Tibial nerve (tissue), 4 donors: ENCODE data around the gene NRXN2. TPM values are rescaled to one million over a fixed set of nuclear protein-coding genes. Genes with fewer than 3 reads are reported as not detected.

ENCODE experiments used
- DNase-seq, 2 donors: peaks; one replicate each; pipeline ENCODE4 v3.0.0-alpha.2; 2019; ENCODE audit warnings: low spot score in 2 of 2
- H3K27ac ChIP-seq, 4 donors: fragments of 200-600 bp; sonication (generic) in 3 of 4; one replicate each; pipeline ENCODE4 v1.5.1; 2017 to 2019; ENCODE audit warnings: mild to moderate bottlenecking in 1 of 4
- H3K27me3 ChIP-seq, 2 donors: fragments of 200-600 bp; sonication (generic) in 1 of 2; one replicate each; pipeline versions ENCODE4 v1.5.1 to v1.6.0; 2017 to 2019
- H3K36me3 ChIP-seq, 3 donors: fragments of 200-600 bp; sonication (generic); one replicate each; pipeline ENCODE4 v1.5.1; 2018 to 2019
- H3K4me1 ChIP-seq, 4 donors: fragments of 200-600 bp; sonication (generic) in 3 of 4; one replicate each; pipeline ENCODE4 v1.5.1; 2017 to 2019
- H3K4me3 ChIP-seq, 4 donors: fragments of 200-600 bp; sonication (generic) in 3 of 4; one replicate each; pipeline ENCODE4 v1.5.1; 2017 to 2019; ENCODE audit warnings: mild to moderate bottlenecking in 1 of 4, moderate library complexity in 1 of 4
- H3K9me3 ChIP-seq, 4 donors: fragments of 200-600 bp; sonication (generic) in 3 of 4; one replicate each; pipeline ENCODE4 v1.5.1; 2017 to 2019
- EP300 ChIP-seq, 2 donors: sonication (generic); formaldehyde crosslinking; IDR thresholded peaks; one replicate each; pipeline ENCODE4 v1.6.1; 2017; ENCODE audit warnings: antibody characterized with exemption in 2 of 2, mild to moderate bottlenecking in 1 of 2
- POLR2A ChIP-seq, 2 donors: fragments of 450-650 bp; IDR thresholded peaks; one replicate each; pipeline ENCODE4 v1.6.1; 2017; ENCODE audit warnings: antibody characterized with exemption in 2 of 2, mild to moderate bottlenecking in 2 of 2, moderate library complexity in 2 of 2
- WGBS, 2 donors: methylation state at CpG; one replicate each; pipeline ENCODE4 v1.1.5; 2018; 5-methylcytosine and 5-hydroxymethylcytosine counted together
- total RNA-seq, 4 donors: library from RNA; depleted of rRNA; stranded (reverse); fragments of >200 nt; gene quantifications; one replicate each; pipeline ENCODE4 v1.1.0, GENCODE V29; 2016
- TF ChIP-seq, protein P1 (sequence below), 5 experiments: fragments of 200-600 bp in 3 of 5; fragments of 450-650 bp in 2 of 5; sonication (generic) in 3 of 5; IDR thresholded peaks; one replicate each; pipeline ENCODE4 v1.5.1; 2016 to 2019; ENCODE audit warnings: antibody characterized with exemption in 5 of 5, mild to moderate bottlenecking in 3 of 5, moderate library complexity in 2 of 5

The NRXN2 gene
- total RNA-seq, 4 donors from 2014 or later = 1.7 to 25.5 (median 8.7) TPM

DNA sequence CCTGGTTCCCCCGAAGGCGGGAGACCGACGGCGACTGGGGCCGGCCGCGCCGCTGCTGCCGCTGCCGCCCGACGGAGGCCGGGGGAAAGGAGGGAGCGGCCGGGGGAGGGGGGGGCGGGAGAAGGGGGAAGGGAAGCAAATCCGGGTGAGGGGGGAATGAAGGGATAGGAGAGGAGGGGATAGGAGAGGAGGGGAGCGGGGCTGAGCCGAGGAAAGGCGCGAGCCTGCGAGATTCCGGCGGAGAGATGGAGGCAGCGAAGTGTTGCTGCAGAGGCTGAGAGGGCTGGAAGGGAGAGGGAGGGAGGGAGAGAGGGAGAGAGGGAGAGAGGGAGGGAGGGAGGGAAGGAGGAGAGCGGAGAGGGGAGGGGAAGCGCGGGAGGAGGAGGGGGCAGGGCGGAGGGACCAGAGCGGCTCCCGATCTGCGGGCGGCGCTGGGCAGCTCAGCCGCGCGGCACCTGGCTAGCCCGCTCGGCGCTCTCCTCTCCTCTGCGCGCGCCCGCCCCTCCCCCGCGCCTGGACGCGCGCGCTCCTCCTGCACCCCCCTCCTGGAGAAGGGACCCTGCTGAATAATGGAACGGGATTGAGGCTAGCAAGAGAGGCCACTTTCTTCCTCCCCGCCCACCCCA lies 79.6 kb downstream of the NRXN2 start:
- H3K27ac ChIP-seq = no peak overlapping the region
- H3K4me1 ChIP-seq = peaks cover 0 to 18% (median 3%) of the 10 kb centered on the region in 4 donors
- no peak for DNase-seq
- no peaks in the 10 kb centered on the region for H3K9me3 ChIP-seq
- TF ChIP-seq POLR2A (IDR thresholded peaks at IDR 0.05) = no peak
- TF ChIP-seq, protein P1, sequence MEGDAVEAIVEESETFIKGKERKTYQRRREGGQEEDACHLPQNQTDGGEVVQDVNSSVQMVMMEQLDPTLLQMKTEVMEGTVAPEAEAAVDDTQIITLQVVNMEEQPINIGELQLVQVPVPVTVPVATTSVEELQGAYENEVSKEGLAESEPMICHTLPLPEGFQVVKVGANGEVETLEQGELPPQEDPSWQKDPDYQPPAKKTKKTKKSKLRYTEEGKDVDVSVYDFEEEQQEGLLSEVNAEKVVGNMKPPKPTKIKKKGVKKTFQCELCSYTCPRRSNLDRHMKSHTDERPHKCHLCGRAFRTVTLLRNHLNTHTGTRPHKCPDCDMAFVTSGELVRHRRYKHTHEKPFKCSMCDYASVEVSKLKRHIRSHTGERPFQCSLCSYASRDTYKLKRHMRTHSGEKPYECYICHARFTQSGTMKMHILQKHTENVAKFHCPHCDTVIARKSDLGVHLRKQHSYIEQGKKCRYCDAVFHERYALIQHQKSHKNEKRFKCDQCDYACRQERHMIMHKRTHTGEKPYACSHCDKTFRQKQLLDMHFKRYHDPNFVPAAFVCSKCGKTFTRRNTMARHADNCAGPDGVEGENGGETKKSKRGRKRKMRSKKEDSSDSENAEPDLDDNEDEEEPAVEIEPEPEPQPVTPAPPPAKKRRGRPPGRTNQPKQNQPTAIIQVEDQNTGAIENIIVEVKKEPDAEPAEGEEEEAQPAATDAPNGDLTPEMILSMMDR (IDR thresholded peaks at IDR 0.05) = no peak
- no peak for TF ChIP-seq EP300 (IDR thresholded peaks at IDR 0.05)
- 2% methylated on average over 46 to 50 of the region's 53 CpGs for WGBS, 2 donors
- no peaks in the 10 kb centered on the region for H3K36me3 ChIP-seq
- H3K4me3 ChIP-seq = peak overlapping the region in 2 of 4 donors; percentile 11 to 36
- peaks cover 0 to 63% of the 10 kb centered on the region in 2 donors for H3K27me3 ChIP-seq

DNA sequence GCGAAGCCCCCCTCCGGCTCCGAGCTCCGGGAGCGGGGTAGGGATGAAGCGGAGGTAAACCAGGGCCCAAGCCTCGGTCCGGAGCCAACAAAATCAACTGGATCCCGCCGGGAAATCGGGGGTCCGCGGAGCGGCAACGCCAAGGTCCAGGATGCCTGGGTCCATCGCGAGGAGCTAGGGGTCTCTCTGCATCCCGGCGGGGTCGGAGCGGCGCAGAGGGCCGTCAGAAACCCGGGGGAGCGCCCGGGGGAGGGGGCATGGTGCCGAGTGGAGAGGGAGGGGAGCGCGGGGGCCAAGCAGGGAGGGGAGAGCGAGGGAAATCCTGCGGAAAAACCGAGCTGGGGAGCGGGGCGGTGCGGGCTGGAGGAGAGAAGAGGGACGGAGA lies 80.1 kb downstream of the NRXN2 start:
- WGBS, 2 donors = 1 to 8% methylated on average over 10 to 36 of the region's 36 CpGs
- TF ChIP-seq, protein P1 (IDR thresholded peaks at IDR 0.05) = no peak
- TF ChIP-seq EP300 (IDR thresholded peaks at IDR 0.05) (no peak), POLR2A (IDR thresholded peaks at IDR 0.05) (no peak)
- peaks cover 0 to 68% of the 10 kb centered on the region in 2 donors for H3K27me3 ChIP-seq
- DNase-seq = no peak
- no peaks in the 10 kb centered on the region for H3K9me3 ChIP-seq
- H3K4me1 ChIP-seq = peaks cover 0 to 23% (median 3%) of the 10 kb centered on the region in 4 donors
- no peaks in the 10 kb centered on the region for H3K36me3 ChIP-seq
- H3K4me3 ChIP-seq = peak overlapping the region in 3 of 4 donors; percentile 11 to 36 (median 11)
- no peak overlapping the region for H3K27ac ChIP-seq

DNA sequence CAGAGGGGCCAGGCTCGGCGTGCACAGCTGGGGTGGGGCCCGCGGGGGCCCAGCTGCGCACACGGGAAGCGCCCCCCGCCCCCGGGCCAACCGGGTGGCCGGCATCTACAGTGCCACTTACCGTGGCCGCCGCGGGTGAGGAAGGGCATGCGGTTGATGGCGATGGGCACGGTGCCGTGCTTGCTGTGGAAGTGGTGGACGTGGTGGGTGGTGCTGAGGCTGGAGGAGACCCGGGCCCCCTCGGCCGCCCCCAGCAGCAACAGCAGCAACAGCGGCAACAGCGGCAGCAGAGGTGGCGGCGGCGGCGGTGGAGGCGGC lies 80.6 kb downstream of the NRXN2 start:
- 2 to 6% methylated on average over 21 to 29 of the region's 30 CpGs for WGBS, 2 donors
- Histone ChIP-seq H3K27ac (no peak overlapping the region), H3K27me3 (peaks cover 0 to 73% of the 10 kb centered on the region in 2 donors), H3K4me1 (peaks cover 0 to 25% (median 3%) of the 10 kb centered on the region in 4 donors), H3K36me3 (no peaks in the 10 kb centered on the region), H3K9me3 (no peaks in the 10 kb centered on the region), H3K4me3 (peak overlapping the region in 1 of 4 donors; percentile 36)
- no peak for DNase-seq
- TF ChIP-seq, protein P1 (IDR thresholded peaks at IDR 0.05) = no peak

DNA sequence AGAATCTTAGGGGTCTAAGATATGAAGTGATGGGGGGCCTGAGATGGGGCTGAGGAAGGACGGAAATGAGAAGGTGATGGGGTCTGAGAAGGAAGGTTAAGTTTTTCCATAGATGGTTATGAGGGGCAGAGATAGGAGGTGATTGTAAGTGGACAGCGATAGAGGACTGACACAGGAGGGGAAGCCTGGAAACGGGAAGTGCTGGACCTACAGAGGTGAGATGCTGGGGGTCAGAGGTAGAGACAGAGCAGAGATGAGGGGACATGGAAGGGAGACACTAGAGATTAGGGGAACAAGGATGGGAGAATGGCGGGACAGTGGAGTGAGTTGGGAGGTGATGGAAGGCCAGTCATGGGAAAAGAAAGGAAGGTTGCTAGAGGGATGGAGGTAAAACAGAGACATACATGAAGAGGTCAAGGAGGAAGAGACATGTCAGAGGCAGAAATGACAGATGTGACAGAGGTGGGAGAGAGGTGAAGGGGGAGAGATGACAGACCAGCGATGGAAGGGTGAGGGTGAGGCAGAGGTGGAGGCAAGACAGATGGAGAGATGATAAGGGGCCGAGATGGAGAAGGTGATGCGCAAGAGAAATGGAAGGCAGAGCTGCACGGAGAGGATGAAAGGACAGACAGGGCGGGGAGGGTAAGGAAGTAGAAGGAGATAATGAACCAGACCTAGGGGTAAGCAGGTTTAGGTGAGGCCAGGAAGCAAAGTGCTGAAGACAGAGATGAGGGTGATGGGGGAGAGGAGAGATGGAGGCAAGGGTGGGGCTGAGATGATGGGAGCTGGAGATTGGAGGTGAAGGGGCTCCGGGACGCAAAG lies 81.2 kb downstream of the NRXN2 start:
- TF ChIP-seq POLR2A (IDR thresholded peaks at IDR 0.05) (no peak), EP300 (IDR thresholded peaks at IDR 0.05) (no peak)
- TF ChIP-seq, protein P1 (IDR thresholded peaks at IDR 0.05) = no peak
- Histone ChIP-seq H3K27me3 (peaks cover 0 to 78% of the 10 kb centered on the region in 2 donors), H3K27ac (no peak overlapping the region), H3K9me3 (no peaks in the 10 kb centered on the region), H3K36me3 (no peaks in the 10 kb centered on the region), H3K4me3 (peak overlapping the region in 1 of 4 donors; percentile 36), H3K4me1 (peaks cover 0 to 25% (median 3%) of the 10 kb centered on the region in 4 donors)
- DNase-seq = no peak
- WGBS, 2 donors = 51% methylated on average over 11 of the region's 11 CpGs

DNA sequence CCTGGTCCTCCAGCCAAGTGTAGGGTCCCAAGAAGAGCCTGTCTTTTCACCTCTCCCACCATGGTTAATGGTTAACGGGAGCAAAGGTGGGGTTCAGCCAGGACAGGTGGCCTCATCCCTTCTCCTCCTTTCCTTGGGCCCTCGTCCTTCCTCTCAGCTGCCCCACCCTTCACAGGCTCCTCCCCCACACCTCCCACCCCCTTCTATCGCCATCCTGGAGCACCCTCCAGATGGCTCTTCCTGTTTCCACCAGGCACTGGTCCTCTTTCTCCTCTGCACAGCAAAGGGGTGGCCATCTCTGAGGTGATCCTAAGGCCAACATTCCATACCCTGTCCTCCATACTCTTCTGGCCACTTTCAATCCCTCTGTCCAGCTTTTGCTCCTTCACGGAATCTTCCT lies 83.1 kb downstream of the NRXN2 start:
- Histone ChIP-seq H3K36me3 (no peaks in the 10 kb centered on the region), H3K27ac (no peak overlapping the region), H3K4me1 (peaks cover 0 to 25% (median 3%) of the 10 kb centered on the region in 4 donors), H3K9me3 (no peaks in the 10 kb centered on the region), H3K27me3 (peaks cover 0 to 85% of the 10 kb centered on the region in 2 donors), H3K4me3 (no peak overlapping the region)
- 71 to 81% methylated on average over 4 of the region's 4 CpGs for WGBS, 2 donors
- DNase-seq = no peak
- TF ChIP-seq POLR2A (IDR thresholded peaks at IDR 0.05) = no peak
- TF ChIP-seq EP300 (IDR thresholded peaks at IDR 0.05) = no peak
- TF ChIP-seq, protein P1 (IDR thresholded peaks at IDR 0.05) = no peak
